PC-3 (cell line): ENCODE measurements around the gene AGPAT3.

ENCODE experiments used
- CTCF ChIP-seq: fragments of 300-600 bp; sonication (generic); conservative IDR thresholded peaks from 2 replicates; pipeline ENCODE4 v1.5.1; 2017; ENCODE audit warnings: antibody characterized with exemption, low read depth, mild to moderate bottlenecking, low read length
- EZH2phosphoT487 ChIP-seq: fragments of 300-600 bp; sonication (generic); IDR thresholded peaks from 2 replicates; pipeline ENCODE4 v1.6.1; 2018; ENCODE audit warnings: mild to moderate bottlenecking, antibody characterized with exemption, low read length, borderline replicate concordance

GRCh38 chr21:43994646-43995045 is 129.6 kb downstream of the AGPAT3 start:
- TF ChIP-seq EZH2phosphoT487 (no peak), CTCF (no peak)
